GM12878 (cell line): ENCODE results near the gene IL4. TPM values are rescaled to one million over a fixed set of nuclear protein-coding genes. Genes with fewer than 3 reads are reported as not detected.

ENCODE experiments used
- ATAC-seq: fragments of 200-7000 bp; cut with Tn5 transposase; 3 replicates; pipeline ENCODE4 v1.9.1; 2020; ENCODE audit warnings: mild to moderate bottlenecking, moderate library complexity
- BruUV-seq: library from RNA; stranded (reverse); fragments of 400-500 nt; replicated peaks from 2 replicates; lab custom pipeline; 2021; lab: Mats Ljungman, UMichigan
- CTCF ChIA-PET: fragments of 300-600 bp; sonication (Branson Sonifier 250); formaldehyde crosslinking; extraction: SDS; loops from one replicate; lab custom pipeline; 2021; ENCODE audit warnings: inconsistent platforms; lab: Yijun Ruan, JAX
- POLR2A ChIA-PET: fragments of 350-600 bp; formaldehyde crosslinking; extraction: SDS; loops from one replicate; lab custom pipeline; 2021; ENCODE audit warnings: inconsistent platforms; lab: Charles Lee
- RAD21 ChIA-PET: fragments of 300-600 bp; sonication (Branson Sonifier 250); formaldehyde crosslinking; loops from one replicate; lab custom pipeline; 2023; ENCODE audit warnings: antibody characterized with exemption; ENCODE audit not compliant: unreplicated experiment; lab: Charles Lee
- SMC1A ChIA-PET: fragments of 300-600 bp; sonication (Branson Sonifier 250); formaldehyde crosslinking; loops from one replicate; lab custom pipeline; 2023; ENCODE audit not compliant: unreplicated experiment, uncharacterized antibody; lab: Charles Lee
- DNase-seq: peaks from one replicate; pipeline ENCODE4 v3.0.0-alpha.2; 2011; ENCODE audit warnings: low read depth, low spot score
- FAIRE-seq: peaks from 3 replicates; lab custom pipeline; 2011; peaks lifted over from hg19 to GRCh38; lab: Jason Lieb, UNC
- H2AFZ ChIP-seq: 2 replicates; pipeline ENCODE4 v1.6.0; 2011; ENCODE audit warnings: low read depth, low read length, control low read depth; ENCODE audit not compliant: control insufficient read depth
- H3K27ac ChIP-seq: 2 replicates; pipeline ENCODE4 v1.5.1; 2011; ENCODE audit warnings: control low read depth; ENCODE audit not compliant: control insufficient read depth, insufficient read depth
- H3K27me3 ChIP-seq, 2 experiments: replicated peaks in 1 of 2; 2 replicates each; pipeline versions ENCODE4 v1.6.0 to v1.6.1; 2011; ENCODE audit warnings: low read length in 1 of 2; ENCODE audit not compliant: control insufficient read depth in 2 of 2, insufficient read depth in 2 of 2
- H3K36me3 ChIP-seq, 2 experiments: 2 replicates each; pipeline ENCODE4 v1.5.1; 2011; ENCODE audit warnings: low read length in 1 of 2; ENCODE audit not compliant: control insufficient read depth in 2 of 2, insufficient read depth in 2 of 2
- H3K4me1 ChIP-seq: 2 replicates; pipeline ENCODE4 v1.6.1; 2011; ENCODE audit warnings: mild to moderate bottlenecking, low read length, moderate library complexity, mixed read lengths; ENCODE audit not compliant: control insufficient read depth, insufficient read depth
- H3K4me2 ChIP-seq: 2 replicates; pipeline ENCODE4 v1.6.0; 2011; ENCODE audit warnings: control low read depth; ENCODE audit not compliant: control insufficient read depth, insufficient read depth
- H3K4me3 ChIP-seq: fragments of 200-600 bp; sonication (generic); 2 replicates; pipeline ENCODE4 v1.5.1; 2016
- H3K79me2 ChIP-seq: 2 replicates; pipeline ENCODE4 v1.6.0; 2011; ENCODE audit warnings: low read length; ENCODE audit not compliant: control insufficient read depth, insufficient read depth
- H3K9ac ChIP-seq: 2 replicates; pipeline ENCODE4 v1.8.0; 2011; ENCODE audit warnings: low read length, control low read depth, mixed read lengths; ENCODE audit not compliant: control insufficient read depth, insufficient read depth
- H3K9me3 ChIP-seq: replicated peaks from 3 replicates; pipeline ENCODE4 v1.5.1; 2011; ENCODE audit warnings: mild to moderate bottlenecking, low read length; ENCODE audit not compliant: control insufficient read depth, insufficient read depth
- H4K20me1 ChIP-seq: 2 replicates; pipeline ENCODE4 v1.6.0; 2011; ENCODE audit not compliant: control insufficient read depth, insufficient read depth
- BACH1 ChIP-seq: fragments of 450-650 bp; IDR thresholded peaks from 2 replicates; pipeline ENCODE4 v1.6.1; 2017; ENCODE audit warnings: mild to moderate bottlenecking, borderline replicate concordance
- BRCA1 ChIP-seq: IDR thresholded peaks from 2 replicates; pipeline ENCODE4 v1.6.1; 2011; ENCODE audit warnings: low read depth, low read length, improper control_type of control experiment
- ELK1 ChIP-seq: IDR thresholded peaks from 2 replicates; pipeline ENCODE4 v1.6.1; 2012; ENCODE audit warnings: low read depth, low read length, improper control_type of control experiment
- RELA ChIP-seq: fragments of 450-650 bp; IDR thresholded peaks from 2 replicates; pipeline ENCODE4 v1.8.0; 2014; ENCODE audit warnings: borderline replicate concordance; ENCODE audit not compliant: partially characterized antibody
- YY1 ChIP-seq: IDR thresholded peaks from 2 replicates; pipeline ENCODE4 v1.6.1; 2011; ENCODE audit warnings: low read depth, mild to moderate bottlenecking, low read length
- WGBS: methylation state at CpG from one replicate; pipeline ENCODE4 v1.1.6; 2016; ENCODE audit warnings: low lambda C conversion rate; ENCODE audit not compliant: insufficient replicate concordance, insufficient coverage; ENCODE audit errors: missing lambda C conversion rate; 5-methylcytosine and 5-hydroxymethylcytosine counted together
- in situ Hi-C: fragments of 300-500 bp; cut with MboI; formaldehyde crosslinking; loops from 9 replicates; pipeline ENCODE4 v1.14.3; 2018; ENCODE audit warnings: mixed read lengths
- intact Hi-C: fragments of 100-400 bp; cut with micrococcal nuclease; formaldehyde crosslinking; loops from one replicate; pipeline ENCODE4 v1.14.2; 2022; ENCODE audit not compliant: unreplicated experiment
- polyA plus RNA-seq, 11 experiments: library from polyadenylated mRNA; depleted of rRNA in 4 of 11; unstranded in 6 of 11; stranded (reverse) in 5 of 11; fragments of >200 nt; fragmentation: Nextera tagmentation in 4 of 11; fragmentation: Illumina TruSeq in 1 of 11; extraction: Ambion mirVana in 4 of 11; extraction: Trizol in 1 of 11; gene quantifications; 1 replicate in 1 of 11; 2 replicates in 10 of 11; pipeline versions ENCODE4 v1.2.1 to v1.2.3, GENCODE V29; 2011 to 2016; ENCODE audit warnings: inconsistent platforms in 2 of 11, missing spikeins in 2 of 11, low read depth in 1 of 11
- total RNA-seq, 4 experiments: library from RNA; depleted of rRNA in 3 of 4; stranded (reverse); fragments of >200 nt in 3 of 4; fragmentation: Illumina TruSeq in 1 of 4; extraction: Trizol in 1 of 4; gene quantifications; 2 replicates each; pipeline versions ENCODE4 v1.2.1 to v1.2.3, GENCODE V29; 2013 to 2021

Gene IL4
- total and polyA plus RNA-seq, 10 of the 15 experiments (the other 5 are each of a cell fraction or from before 2014, with no cell fraction given): 0.20 to 0.80 (median 0.50) TPM; not detected in 7

- no peak overlapping the region for H2AFZ ChIP-seq
- no peak overlapping the region for H3K27ac ChIP-seq
- DNase-seq: no peak
- POLR2A ChIA-PET: interaction anchor here (10.8 kb wide), 1 partner anchor 7 kb away, joined by 118 read pairs; the partner anchor contains the start of gene IL4
- no TSS peak for BruUV-seq
- no peaks in the 10 kb centered on the region for H3K36me3 ChIP-seq
- H3K9ac ChIP-seq: no peak overlapping the region
- SMC1A ChIA-PET: interaction anchor here (0.9 to 12.1 kb wide), 5 partner anchors 8 to 153 kb away, joined by 3 to 156 read pairs (median 3); partner anchors contain the start of gene IL4
- H3K4me1 ChIP-seq: peaks cover 30% of the 10 kb centered on the region
- no peaks in the 10 kb centered on the region for H3K9me3 ChIP-seq
- intact Hi-C loops: no loop called here
- H3K79me2 ChIP-seq: no peaks in the 10 kb centered on the region
- CTCF ChIA-PET: no interaction called here
- no peaks in the 10 kb centered on the region for H4K20me1 ChIP-seq
- RAD21 ChIA-PET: interaction anchor here (0.8 to 1.4 kb wide), 3 partner anchors 8 to 70 kb away, joined by 3 to 5 read pairs (median 3); partner anchors contain the start of gene KIF3A
- no peak overlapping the region for H3K4me3 ChIP-seq
- in situ Hi-C loops: no loop called here
- 82% methylated on average over 9 of the region's 10 CpGs for WGBS
- H3K27me3 ChIP-seq: no peaks in the 10 kb centered on the region
- no peak overlapping the region for H3K4me2 ChIP-seq
- ATAC-seq: no peak
- TF ChIP-seq ELK1 (no peak), RELA (no peak), BACH1 (no peak), BRCA1 (no peak), YY1 (no peak)
- no peak for FAIRE-seq
Observed at GRCh38 chr5:132667309-132667708, 6.5 kb upstream of the IL4 start.
